BLaER1 (cell line): ENCODE results near the gene ZNHIT2.
A peak's percentile ranks its signal among the peaks of the same experiment; 100 is the strongest.
"Not testable (repeated sequence)": the region's sequence is repeated elsewhere in the genome, so short reads cannot be mapped to it uniquely, and the experiment has no call there.

ENCODE experiments used
- H3K27ac ChIP-seq: shearing (Covaris generic); formaldehyde crosslinking; 2 replicates; pipeline ENCODE4 v1.8.1; 2022
- H3K27me3 ChIP-seq: shearing (Covaris generic); formaldehyde crosslinking; 2 replicates; pipeline ENCODE4 v1.8.1; 2022
- H3K36me3 ChIP-seq: shearing (Covaris generic); formaldehyde crosslinking; 2 replicates; pipeline ENCODE4 v1.8.1; 2022
- H3K4me1 ChIP-seq: shearing (Covaris generic); formaldehyde crosslinking; 2 replicates; pipeline ENCODE4 v1.8.1; 2022
- H3K4me2 ChIP-seq: shearing (Covaris generic); formaldehyde crosslinking; 2 replicates; pipeline ENCODE4 v1.8.1; 2022
- H3K4me3 ChIP-seq: shearing (Covaris generic); formaldehyde crosslinking; 2 replicates; pipeline ENCODE4 v1.8.1; 2022
- H3K9ac ChIP-seq: shearing (Covaris generic); formaldehyde crosslinking; 2 replicates; pipeline ENCODE4 v1.8.1; 2022
- H3K9me3 ChIP-seq: shearing (Covaris generic); formaldehyde crosslinking; 2 replicates; pipeline ENCODE4 v1.8.1; 2022
- H4K20me1 ChIP-seq: shearing (Covaris generic); formaldehyde crosslinking; 2 replicates; pipeline ENCODE4 v1.8.1; 2022
- Cebpa-rat ChIP-seq: shearing (Covaris generic); IDR thresholded peaks from 2 replicates; pipeline ENCODE4 v1.8.1; 2022

The ZNHIT2 gene

DNA sequence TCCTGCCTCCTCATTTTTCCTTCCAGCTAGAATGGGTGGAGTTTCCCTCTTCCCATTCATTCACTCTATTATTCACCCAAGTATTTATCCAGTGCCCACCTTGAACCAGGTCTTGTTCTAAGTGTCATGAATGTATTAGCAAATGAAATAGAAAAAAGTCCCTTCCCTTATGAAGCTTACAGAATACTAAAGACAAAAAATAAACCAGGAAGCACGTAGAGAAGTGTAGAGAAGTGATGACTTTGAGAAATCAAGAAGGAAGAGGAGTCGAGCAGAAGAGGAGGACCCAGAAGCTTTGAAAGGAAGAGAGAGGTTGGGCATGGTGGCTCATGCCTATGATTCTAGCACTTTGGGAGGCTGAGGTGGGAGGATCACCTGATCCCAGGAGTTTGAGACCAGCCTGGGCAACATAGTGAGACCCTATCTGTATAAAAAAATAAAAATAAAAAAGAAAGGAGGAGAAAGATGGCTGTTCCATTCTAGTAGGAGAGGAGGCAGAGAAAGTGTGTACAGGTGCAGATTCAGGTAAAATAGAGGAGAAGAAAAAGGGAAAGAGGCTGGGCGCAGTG, 33.9 kb upstream of the ZNHIT2 start:
- no peak overlapping the region for H3K4me2 ChIP-seq
- no peaks in the 10 kb centered on the region for H3K36me3 ChIP-seq
- H3K9me3 ChIP-seq: peaks cover 11% of the 10 kb centered on the region
- no peak for TF ChIP-seq Cebpa-rat
- no peaks in the 10 kb centered on the region for H3K27me3 ChIP-seq
- no peak overlapping the region for H3K4me3 ChIP-seq
- H3K4me1 ChIP-seq: peaks cover 30% of the 10 kb centered on the region; the same call in 1 of the 2 replicates
- no peak overlapping the region for H3K27ac ChIP-seq
- H3K9ac ChIP-seq: no peak overlapping the region
- no peaks in the 10 kb centered on the region for H4K20me1 ChIP-seq

DNA sequence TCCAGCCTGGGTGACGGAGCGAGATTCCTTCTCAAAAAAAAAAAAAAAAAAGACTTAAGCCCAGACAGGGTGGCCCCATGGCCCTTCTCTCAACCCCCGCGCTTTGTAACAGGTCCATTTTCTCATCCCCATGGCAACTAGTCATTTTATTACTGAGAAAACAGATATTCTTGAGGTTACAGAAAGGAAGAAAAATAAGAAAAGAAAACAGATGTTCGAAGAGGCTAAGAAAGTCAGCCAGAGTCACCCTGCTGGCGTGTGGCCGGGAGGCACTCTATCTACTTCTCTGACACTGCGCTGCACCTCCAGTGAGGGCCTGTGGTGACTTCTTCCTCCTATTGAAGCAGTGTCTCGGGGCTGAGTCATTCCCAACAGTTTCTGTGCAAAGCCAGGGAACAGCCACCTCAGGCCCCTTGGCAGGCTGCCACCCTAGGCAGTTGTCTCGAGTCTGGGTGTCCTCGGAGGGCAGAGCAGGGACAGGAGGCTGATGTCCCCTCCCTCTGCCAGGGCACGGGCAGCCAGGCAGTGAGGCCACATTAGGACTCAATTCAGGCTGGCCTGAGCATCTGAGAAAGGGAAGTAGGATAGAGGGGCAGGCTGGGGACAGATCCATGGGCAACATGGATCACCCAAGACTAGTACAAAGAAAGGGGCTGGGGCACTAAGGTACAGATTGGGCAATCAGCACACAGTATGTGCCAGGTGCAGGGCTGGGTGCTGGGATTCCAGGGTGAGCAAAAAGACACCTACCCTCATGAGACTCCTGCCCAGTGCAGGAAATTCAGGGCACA, 33.2 kb upstream of the ZNHIT2 start:
- Histone ChIP-seq H3K4me1 (peaks cover 37% of the 10 kb centered on the region), H3K4me3 (no peak overlapping the region), H3K27me3 (no peaks in the 10 kb centered on the region), H3K36me3 (no peaks in the 10 kb centered on the region), H3K9ac (no peak overlapping the region), H3K4me2 (peak overlapping the region; percentile 4; the same call in 1 of the 2 replicates), H3K9me3 (peaks cover 18% of the 10 kb centered on the region), H4K20me1 (no peaks in the 10 kb centered on the region), H3K27ac (no peak overlapping the region)
- TF ChIP-seq Cebpa-rat: no peak

- not testable (repeated sequence) for H3K9ac ChIP-seq, H3K4me2 ChIP-seq, H3K36me3 ChIP-seq, H3K27ac ChIP-seq, H4K20me1 ChIP-seq, H3K4me3 ChIP-seq, H3K27me3 ChIP-seq
- Histone ChIP-seq H3K9me3 (peaks cover 18% of the 10 kb centered on the region), H3K4me1 (peaks cover 39% of the 10 kb centered on the region)
Measured at GRCh38 chr11:65150131-65150508, 32.6 kb upstream of the ZNHIT2 start.

- Histone ChIP-seq H3K4me3 (no peak overlapping the region), H4K20me1 (no peaks in the 10 kb centered on the region), H3K27me3 (no peaks in the 10 kb centered on the region), H3K4me2 (0 out of 2 replicates have a peak overlapping the region, but pooled peaks have one; percentile 3), H3K27ac (no peak overlapping the region), H3K36me3 (no peaks in the 10 kb centered on the region), H3K9ac (no peak overlapping the region), H3K4me1 (peaks cover 43% of the 10 kb centered on the region), H3K9me3 (peaks cover 18% of the 10 kb centered on the region)
- TF ChIP-seq Cebpa-rat: no peak
Measured at GRCh38 chr11:65148657-65149056, 31.2 kb upstream of the ZNHIT2 start.

GRCh38 chr11:65147352-65148075, 30.0 kb upstream of the ZNHIT2 start:
- no peak overlapping the region for H3K4me3 ChIP-seq

GRCh38 chr11:65141896-65142494, 24.5 kb upstream of the ZNHIT2 start:
- Histone ChIP-seq H3K4me2 (peak overlapping the region; percentile 72), H3K9me3 (peaks cover 12% of the 10 kb centered on the region), H3K4me3 (peak overlapping the region; percentile 21; the same call in 1 of the 2 replicates), H3K36me3 (no peaks in the 10 kb centered on the region), H3K4me1 (peaks cover 55% of the 10 kb centered on the region), H3K27me3 (no peaks in the 10 kb centered on the region), H4K20me1 (no peaks in the 10 kb centered on the region), H3K27ac (peak overlapping the region; percentile 33), H3K9ac (peak overlapping the region; percentile 13; the same call in 1 of the 2 replicates)
- 0 out of 2 replicates have a peak, but pooled peaks have one; percentile 49 for TF ChIP-seq Cebpa-rat

More at GRCh38 chr11:65147352-65148075, 30.0 kb upstream of the ZNHIT2 start:
- peaks cover 54% of the 10 kb centered on the region for H3K4me1 ChIP-seq
- peaks cover 18% of the 10 kb centered on the region for H3K9me3 ChIP-seq
- H3K36me3 ChIP-seq: no peaks in the 10 kb centered on the region
- no peaks in the 10 kb centered on the region for H3K27me3 ChIP-seq
- H4K20me1 ChIP-seq: no peaks in the 10 kb centered on the region
- no peak overlapping the region for H3K4me2 ChIP-seq
- no peak overlapping the region for H3K27ac ChIP-seq
- no peak for TF ChIP-seq Cebpa-rat
- no peak overlapping the region for H3K9ac ChIP-seq

DNA sequence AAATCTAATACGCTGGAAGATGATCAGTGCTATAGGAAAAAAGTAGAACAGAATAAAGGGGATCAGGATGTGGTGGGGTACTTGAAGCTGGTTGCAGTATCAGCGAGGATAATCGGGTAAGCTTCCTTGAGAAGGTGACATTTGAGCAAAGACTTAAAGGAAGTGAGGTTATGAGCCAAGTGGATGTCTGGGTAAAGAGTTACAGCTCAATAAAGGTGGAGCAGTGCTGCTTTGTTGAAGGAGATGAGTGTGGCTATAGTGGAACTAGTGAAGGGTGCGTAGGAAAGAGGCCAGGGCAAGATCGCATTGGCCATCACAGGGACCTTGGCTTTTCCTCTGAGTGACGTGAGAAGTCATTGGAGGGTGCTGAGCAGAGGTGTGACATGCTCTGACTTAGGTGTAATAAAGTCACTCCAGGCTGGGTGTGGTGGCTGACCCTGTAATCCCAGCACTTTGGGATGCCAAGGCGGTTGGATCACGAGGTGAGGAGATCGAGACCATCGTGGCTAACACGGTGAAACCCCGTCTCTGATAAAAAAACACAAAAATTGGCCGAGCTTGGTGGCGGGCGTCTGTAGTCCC, 19.1 kb upstream of the ZNHIT2 start:
- H3K4me2 ChIP-seq: peak overlapping the region; percentile 99; the same call in 1 of the 2 replicates
- peaks cover 50% of the 10 kb centered on the region for H3K4me1 ChIP-seq
- peaks cover 17% of the 10 kb centered on the region for H3K36me3 ChIP-seq
- peaks cover 7% of the 10 kb centered on the region; the same call in 1 of the 2 replicates for H4K20me1 ChIP-seq
- H3K9me3 ChIP-seq: no peaks in the 10 kb centered on the region
- no peak overlapping the region for H3K27ac ChIP-seq
- no peak overlapping the region for H3K9ac ChIP-seq
- TF ChIP-seq Cebpa-rat: no peak
- H3K27me3 ChIP-seq: no peaks in the 10 kb centered on the region
- no peak overlapping the region for H3K4me3 ChIP-seq

- no peak for TF ChIP-seq Cebpa-rat
- no peaks in the 10 kb centered on the region for H3K27me3 ChIP-seq
- H3K4me3 ChIP-seq: peak overlapping the region; percentile 99
- H3K4me2 ChIP-seq: peak overlapping the region; percentile 99
- H3K9me3 ChIP-seq: no peaks in the 10 kb centered on the region
- H3K27ac ChIP-seq: peak overlapping the region; percentile 99
- peaks cover 7% of the 10 kb centered on the region for H4K20me1 ChIP-seq
- H3K9ac ChIP-seq: peak overlapping the region; percentile 98
- H3K36me3 ChIP-seq: peaks cover 26% of the 10 kb centered on the region
- H3K4me1 ChIP-seq: peaks cover 52% of the 10 kb centered on the region
Measured at GRCh38 chr11:65135633-65136145, 18.2 kb upstream of the ZNHIT2 start.
